DOHH2 (cell line): ENCODE data around the gene MARVELD2.

ENCODE experiments used
- CTCF ChIP-seq: fragments of 200-600 bp; sonication (generic); IDR thresholded peaks from one replicate; pipeline ENCODE4 v1.5.1; 2014; ENCODE audit warnings: antibody characterized with exemption, mild to moderate bottlenecking, low read depth, low read length; ENCODE audit not compliant: poor library complexity, severe bottlenecking
- EZH2phosphoT487 ChIP-seq: fragments of 200-600 bp; sonication (generic); IDR thresholded peaks from 2 replicates; pipeline ENCODE4 v1.6.1; 2017; ENCODE audit warnings: borderline replicate concordance, mild to moderate bottlenecking, antibody characterized with exemption, low read length, moderate library complexity, mixed read lengths

GRCh38 chr5:69444127-69444754 lies 29.3 kb downstream of the MARVELD2 start:
- TF ChIP-seq CTCF (no peak), EZH2phosphoT487 (no peak)
